Lung microvascular endothelial cell (primary cell): ENCODE results near the gene NUDT22. TPM values are rescaled to one million over a fixed set of nuclear protein-coding genes. Genes with fewer than 3 reads are reported as not detected.
A peak's percentile ranks its signal among the peaks of the same experiment; 100 is the strongest.

Experiments
- DNase-seq, 2 donors: peaks; one replicate each; pipeline versions ENCODE4 v3.0.0 to v3.0.0-alpha.2; 2010; ENCODE audit warnings: low read depth in 2 of 2
- total RNA-seq: library from RNA; depleted of rRNA; stranded (reverse); fragments of >200 nt; gene quantifications from 2 replicates; pipeline ENCODE4 v1.2.1, GENCODE V29; 2014

Gene NUDT22
- total RNA-seq, 1 donor from 2014 or later = 37.3 TPM

DNA sequence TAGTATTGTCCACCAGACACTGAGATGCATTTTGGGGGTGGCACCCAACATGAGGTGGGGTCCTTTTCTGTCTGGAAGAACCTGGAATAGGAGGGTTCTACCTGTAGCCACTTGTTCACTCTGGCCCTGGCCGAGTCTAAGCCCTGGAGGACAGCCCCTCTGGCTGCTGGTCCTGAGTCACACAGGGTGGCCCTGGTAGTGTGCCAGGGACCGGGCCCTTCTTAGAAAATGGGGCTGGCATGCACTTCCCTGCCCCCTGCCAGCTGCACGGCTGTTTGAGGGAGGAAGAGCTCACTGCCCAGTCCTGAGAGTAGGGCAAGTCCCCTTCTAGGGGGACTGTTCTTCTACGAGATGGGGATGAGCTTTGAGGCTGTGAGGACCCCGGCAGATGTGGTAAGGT lies 27.4 kb downstream of the NUDT22 start:
- no peak for DNase-seq

DNA sequence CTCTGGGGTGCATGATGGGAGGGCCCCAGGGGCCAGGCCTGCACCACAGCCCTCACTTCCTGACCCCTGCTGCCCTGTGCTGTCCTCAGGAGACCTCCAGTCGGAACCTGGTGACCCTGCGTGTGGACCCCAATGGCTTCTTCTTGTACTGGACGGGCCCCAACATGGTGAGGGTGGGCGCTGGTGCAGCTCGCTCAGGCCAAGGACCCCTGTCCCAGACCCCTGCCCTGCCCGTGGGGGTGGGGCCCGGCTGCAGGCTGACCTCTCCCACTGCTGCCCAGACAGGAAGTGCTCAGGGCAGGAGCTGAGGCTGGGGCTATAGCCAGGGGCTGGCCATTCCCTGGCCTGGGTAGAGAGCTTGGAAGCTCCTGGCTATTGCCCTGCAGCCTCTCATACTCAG lies 28.3 kb downstream of the NUDT22 start:
- no peak for DNase-seq

DNA sequence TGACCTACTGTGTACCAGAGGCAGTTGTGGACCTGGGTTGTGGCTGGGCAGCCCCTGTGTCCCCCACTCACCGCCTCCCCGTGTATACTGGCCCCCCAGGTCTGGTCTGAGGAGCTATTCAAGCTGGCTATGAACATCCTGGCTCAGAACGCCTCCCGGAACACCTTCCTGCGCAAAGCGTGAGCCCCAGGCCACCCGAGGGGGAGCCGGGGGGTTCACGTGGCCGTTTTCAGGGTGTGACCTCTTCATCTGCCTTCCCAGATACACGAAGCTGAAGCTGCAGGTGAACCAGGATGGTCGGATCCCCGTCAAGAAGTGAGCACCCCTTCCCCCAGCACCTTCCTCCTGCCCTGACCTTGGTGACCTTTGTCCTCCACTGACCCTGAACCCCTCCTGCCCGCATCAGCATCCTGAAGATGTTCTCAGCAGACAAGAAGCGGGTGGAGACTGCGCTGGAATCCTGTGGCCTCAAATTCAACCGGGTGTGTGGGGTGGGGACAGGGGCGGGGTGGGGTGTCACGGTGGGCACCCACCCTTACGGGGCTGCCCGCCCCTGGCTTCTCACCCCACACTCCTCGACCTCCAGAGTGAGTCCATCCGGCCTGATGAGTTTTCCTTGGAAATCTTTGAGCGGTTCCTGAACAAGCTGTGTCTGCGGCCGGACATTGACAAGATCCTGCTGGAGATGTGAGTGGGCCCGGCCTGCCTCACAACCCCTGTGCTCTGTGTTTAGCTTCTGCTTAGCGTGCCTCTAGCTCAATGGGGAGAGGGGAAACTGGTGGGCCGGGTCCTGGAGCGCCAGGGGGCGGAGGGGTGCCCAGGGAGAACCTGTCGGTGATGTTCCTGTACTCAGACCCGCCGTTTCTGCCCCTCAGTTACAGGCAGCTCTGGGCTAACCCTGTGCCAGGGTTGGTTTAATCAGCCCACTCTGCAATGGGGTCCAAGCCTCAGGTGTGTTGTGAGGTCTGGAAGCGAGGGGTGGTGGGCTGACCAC lies 29.4 kb downstream of the NUDT22 start:
- DNase-seq = no peak

DNA sequence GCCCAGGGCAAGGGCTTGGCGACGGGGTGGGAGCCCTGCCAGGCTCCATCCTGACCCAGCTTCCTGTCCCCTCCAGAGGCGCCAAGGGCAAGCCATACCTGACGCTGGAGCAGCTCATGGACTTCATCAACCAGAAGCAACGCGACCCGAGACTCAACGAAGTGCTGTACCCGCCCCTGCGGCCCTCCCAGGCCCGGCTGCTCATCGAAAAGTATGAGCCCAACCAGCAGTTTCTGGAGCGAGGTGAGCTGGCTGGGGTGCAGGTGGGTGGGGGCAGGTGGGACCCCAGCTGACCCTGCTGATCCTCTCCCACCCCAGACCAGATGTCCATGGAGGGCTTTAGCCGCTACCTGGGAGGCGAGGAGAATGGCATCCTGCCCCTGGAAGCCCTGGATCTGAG lies 30.2 kb downstream of the NUDT22 start:
- DNase-seq = no peak

DNA sequence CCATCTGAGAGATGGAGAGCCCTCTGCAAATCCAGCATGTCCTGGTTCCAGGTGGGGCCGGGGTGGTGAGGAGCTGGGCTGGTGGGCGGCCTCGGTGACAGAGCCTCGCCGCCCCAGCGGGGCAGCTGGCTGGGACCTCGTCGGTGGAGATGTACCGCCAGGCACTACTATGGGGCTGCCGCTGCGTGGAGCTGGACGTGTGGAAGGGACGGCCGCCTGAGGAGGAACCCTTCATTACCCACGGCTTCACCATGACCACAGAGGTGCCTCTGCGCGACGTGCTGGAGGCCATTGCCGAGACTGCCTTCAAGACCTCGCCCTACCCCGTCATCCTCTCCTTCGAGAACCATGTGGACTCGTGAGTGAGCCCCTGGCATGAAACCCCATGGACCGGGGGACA lies 32.3 kb downstream of the NUDT22 start:
- DNase-seq = no peak

DNA sequence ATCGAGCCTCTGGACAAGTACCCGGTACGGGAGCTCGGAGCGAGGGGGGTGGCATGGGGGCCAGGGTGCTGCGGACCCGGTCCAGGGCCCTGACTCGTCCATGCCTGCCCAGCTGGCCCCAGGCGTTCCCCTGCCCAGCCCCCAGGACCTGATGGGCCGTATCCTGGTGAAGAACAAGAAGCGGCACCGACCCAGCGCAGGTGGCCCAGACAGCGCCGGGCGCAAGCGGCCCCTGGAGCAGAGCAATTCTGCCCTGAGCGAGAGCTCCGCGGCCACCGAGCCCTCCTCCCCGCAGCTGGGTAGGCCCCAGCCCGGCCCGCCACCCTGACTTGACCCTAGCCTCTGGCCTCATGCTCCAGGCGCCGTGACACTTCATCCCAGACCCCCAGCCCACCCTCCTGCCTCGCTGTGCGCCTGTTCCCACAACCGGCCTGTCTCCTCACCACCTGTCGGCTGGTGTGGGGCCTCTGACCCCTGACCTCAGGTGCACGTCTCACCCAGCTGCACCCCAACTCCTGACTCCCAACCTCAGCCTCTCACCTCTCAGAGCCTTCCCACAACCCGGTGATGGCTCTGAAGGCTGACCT lies 33.0 kb downstream of the NUDT22 start:
- DNase-seq = no peak

DNA sequence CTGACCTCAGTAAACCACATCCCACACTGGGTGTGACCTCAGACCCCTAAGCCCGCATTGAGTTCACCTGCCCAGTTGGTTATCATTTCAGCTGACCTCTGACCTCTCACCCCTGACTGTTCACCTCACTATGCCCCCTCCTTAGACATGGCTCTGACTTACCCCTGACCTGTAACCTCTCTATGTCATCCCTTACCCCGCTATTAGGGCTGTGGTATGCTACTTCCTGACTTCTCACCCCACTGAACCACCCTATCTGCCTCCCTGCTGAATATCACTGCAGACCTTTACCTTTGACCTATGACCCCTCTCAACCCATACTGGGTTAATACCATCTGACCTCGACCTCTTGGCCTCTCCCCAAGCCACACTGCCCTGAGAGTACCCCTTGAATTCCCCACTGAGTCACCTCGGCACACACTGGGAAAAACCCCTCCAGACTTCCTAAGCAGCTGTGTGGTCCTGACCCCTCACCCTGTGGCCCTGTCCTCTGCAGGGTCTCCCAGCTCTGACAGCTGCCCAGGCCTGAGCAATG lies 33.5 kb downstream of the NUDT22 start:
- no peak for DNase-seq

DNA sequence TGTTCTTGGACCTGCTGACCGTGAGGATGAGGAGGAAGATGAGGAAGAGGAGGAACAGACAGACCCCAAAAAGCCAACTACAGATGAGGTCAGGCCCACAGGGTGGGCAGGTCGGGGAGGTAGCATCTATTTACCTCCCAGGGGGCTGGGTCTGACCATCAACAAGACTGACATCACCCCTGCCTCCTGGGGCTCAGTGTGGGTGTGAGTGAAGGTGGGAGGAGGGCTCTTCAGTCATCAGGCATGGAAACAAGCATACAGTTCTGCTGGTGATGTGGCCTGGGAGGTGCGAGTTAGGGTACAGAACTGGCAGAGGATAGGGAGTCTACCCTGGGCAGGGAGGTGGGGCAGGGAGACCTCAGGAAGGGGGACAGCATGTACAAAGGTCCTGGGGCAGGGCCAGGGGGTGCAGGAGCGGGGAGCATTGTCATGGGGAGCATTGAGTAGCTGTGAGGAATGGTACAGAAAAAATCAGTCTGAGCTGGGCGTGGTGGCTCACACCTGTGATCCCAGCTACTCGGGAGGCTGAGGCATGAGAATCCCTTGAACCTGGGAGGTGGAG lies 34.2 kb downstream of the NUDT22 start:
- DNase-seq = no peak

DNA sequence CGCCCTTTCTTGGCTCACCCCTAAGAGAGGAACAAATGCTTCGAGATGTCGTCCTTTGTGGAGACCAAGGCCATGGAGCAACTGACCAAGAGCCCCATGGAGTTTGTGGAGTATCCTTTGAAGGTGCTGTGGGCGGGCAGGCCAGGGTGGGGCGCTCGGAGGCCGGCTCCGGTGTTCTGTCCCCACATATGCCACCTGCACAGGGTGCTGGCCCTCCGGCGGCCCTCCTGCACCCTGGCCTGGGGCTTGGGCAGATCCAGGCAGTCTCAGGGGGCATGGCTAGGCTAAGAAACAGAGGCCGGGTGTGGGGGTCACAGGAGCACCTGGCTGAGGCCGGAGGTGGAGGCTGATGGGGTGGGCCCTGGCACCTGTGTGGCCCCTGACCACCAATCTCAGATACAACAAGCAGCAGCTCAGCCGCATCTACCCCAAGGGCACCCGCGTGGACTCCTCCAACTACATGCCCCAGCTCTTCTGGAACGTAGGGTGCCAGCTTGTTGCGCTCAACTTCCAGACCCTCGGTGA lies 35.5 kb downstream of the NUDT22 start:
- DNase-seq = no peak

DNA sequence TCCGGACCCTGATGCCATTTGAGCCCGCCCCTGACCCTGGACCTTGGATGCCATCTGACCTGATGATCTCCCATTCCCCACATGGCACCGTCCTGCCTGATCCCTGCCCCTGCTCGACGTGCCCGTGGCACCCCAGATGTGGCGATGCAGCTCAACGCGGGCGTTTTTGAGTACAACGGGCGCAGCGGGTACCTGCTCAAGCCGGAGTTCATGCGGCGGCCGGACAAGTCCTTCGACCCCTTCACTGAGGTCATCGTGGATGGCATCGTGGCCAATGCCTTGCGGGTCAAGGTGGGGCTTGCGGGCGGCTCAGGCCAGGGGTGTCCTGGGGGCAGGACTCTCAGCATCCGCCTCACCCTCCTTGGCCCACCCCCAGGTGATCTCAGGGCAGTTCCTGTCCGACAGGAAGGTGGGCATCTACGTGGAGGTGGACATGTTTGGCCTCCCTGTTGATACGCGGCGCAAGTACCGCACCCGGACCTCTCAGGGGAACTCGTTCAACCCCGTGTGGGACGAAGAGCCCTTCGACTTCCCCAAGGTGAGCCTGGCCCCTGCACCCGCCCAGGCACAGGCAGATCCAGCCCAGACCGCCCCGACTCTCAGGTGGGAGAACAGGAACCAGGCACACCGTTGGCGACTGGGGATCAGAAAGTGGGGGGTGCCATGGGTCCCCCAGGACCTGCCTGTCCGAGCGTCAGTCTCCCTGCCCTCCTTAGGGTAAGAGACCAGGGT lies 36.4 kb downstream of the NUDT22 start:
- DNase-seq = no peak

DNA sequence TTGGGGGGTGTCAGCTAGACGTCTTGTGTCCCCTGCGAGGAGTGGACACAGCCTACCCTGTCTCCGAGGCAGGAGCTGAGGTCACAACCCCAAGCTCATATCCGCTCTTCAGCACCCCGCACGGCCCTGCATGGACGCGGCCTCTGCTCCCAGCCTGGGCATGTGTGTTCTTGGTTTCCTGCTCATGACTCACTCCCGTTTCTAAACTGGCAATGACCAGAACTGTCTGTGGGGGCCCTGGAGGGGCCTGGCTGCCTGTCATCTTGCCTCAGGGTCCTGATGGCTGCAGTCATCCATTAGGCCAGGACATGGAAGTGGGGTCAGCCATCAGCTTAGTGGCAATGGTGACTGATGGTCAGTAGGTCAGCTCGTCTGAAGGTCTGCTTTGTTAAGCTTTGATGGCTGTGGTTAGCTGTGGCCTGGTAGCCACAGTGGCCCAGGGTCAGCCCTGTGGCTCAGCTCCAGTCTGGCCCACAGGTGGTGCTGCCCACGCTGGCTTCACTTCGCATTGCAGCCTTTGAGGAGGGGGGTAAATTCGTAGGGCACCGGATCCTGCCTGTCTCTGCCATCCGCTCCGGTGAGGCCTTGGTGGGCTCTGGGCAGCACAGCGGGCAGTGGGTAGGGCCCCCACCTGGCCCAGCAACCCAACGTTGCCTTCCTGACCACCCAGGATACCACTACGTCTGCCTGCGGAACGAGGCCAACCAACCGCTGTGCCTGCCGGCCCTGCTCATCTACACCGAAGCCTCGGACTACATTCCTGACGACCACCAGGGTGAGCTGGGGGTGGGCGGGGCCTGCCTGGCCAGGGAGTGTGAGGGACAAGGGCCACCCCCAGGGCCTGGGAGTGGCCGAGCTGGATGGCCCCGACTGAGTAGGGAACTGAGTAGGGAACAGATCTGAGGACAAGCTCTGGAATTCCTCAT lies 37.2 kb downstream of the NUDT22 start:
- peak; percentile 76 to 92 for DNase-seq

DNA sequence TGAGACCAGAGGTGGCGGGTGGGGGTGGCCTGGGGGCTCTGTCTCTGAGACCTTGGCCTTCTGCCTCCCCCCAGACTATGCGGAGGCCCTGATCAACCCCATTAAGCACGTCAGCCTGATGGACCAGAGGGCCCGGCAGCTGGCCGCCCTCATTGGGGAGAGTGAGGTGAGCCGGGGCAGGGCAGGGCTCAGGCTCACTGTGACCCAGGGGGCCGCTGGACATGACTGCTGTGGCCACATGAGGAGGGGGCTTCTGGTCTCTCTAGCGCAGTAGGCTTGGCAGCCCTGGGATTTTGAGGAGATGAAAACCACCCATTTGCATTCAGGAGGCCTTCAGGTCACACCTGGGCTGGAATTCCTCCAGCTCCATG lies 37.9 kb downstream of the NUDT22 start:
- no peak for DNase-seq

DNA sequence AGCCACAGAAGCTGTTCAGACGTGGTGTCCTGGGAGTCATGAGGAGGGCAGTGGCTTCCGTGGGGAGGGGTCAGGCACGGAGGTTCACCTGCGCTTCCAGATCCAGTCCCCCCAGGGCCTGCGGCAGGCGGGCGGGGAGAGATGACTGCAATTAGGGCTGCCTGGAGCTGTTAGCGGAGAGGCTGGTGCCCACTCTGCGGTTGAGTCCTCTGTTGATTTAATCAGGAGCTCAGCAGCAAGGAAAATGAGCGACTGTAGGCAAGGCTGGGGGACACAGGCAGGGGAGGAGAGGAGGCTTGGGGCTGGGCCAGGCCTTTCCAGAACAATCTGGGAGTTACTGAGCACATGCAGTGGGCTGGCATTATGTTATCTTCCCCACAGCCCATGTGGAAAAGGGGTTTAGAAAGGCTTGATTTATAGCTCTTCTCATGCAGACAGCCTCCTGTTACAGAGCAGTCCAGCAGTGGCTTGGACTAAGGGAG lies 38.3 kb downstream of the NUDT22 start:
- no peak for DNase-seq

DNA sequence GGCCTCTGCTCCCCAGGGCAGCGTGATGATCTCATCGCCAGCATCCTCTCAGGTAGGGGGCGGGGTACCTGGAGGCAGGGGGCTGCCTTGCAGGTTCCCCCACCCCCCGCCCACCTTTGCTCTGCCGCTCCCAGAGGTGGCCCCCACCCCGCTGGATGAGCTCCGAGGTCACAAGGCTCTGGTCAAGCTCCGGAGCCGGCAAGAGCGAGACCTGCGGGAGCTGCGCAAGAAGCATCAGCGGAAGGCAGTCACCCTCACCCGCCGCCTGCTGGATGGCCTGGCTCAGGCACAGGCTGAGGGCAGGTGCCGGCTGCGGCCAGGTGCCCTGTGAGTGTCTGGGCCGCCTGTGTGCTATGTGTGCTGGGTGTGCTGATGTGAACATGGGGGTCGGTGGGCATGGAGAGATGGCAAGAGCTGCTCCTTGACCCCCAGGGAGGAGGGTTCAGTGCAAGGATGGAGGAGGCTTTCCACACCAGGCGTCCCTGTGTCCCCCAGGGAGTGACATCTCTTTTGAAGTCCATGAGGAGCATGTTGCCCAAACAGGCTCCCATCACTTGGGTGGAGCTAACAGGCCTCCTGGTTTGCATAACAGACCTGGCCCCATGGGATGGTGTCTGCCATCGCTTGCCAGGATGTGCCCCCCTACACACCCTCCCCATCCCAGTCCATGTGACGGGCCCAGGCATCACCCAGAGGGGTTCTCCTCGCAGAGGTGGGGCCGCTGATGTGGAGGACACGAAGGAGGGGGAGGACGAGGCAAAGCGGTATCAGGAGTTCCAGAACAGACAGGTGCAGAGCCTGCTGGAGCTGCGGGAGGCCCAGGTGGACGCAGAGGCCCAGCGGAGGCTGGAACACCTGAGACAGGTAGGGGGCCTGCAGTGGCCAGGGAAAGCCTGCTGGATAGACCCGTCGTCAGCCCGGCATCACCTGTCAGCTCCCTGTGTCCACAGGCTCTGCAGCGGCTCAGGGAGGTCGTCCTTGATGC lies 39.4 kb downstream of the NUDT22 start:
- DNase-seq = no peak

DNA sequence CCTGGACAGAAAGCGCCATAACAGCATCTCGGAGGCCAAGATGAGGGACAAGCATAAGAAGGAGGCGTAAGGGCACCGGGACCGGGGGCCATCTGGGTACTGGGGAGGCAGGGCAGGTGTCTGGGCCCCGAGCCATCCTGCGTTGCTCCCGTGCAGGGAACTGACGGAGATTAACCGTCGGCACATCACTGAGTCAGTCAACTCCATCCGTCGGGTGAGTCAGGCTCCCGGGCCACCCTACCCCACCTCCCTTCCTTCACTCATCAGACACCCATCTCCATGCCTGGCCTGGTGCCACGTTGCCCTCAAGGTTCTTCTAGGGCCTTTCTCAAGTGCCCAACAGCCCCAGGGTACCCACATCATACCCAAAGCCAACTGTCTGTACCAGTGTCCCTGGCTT lies 40.3 kb downstream of the NUDT22 start:
- peak in 1 of 2 donors; percentile 83 for DNase-seq

DNA sequence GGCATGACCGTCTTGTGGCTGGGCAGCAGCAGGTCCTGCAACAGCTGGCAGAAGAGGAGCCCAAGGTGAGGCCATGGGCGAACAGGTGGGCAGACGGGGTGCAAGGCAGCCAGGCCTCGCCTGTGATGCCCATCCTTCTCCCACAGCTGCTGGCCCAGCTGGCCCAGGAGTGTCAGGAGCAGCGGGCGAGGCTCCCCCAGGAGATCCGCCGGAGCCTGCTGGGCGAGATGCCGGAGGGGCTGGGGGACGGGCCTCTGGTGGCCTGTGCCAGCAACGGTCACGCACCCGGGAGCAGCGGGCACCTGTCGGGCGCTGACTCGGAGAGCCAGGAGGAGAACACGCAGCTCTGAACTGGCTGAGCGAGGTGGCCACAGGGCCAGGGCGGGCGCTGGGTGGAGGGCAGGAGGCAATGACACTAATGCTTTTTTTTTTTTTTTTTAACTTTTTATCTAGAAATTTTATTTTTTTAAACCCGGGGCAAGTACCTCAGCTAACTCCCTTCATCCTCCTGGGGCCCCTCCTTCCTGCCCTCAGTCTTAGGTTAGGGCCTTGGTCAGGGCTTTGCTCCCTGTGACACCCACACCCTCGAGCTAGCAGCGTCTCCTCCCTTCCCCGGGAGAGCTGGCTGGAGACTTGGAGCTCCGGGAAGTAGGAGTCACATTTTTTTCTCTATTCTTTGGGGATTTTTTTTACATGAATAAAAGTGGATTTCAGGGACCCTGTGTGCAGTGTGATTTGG lies 41.3 kb downstream of the NUDT22 start:
- DNase-seq = peak in 1 of 2 donors; percentile 44

DNA sequence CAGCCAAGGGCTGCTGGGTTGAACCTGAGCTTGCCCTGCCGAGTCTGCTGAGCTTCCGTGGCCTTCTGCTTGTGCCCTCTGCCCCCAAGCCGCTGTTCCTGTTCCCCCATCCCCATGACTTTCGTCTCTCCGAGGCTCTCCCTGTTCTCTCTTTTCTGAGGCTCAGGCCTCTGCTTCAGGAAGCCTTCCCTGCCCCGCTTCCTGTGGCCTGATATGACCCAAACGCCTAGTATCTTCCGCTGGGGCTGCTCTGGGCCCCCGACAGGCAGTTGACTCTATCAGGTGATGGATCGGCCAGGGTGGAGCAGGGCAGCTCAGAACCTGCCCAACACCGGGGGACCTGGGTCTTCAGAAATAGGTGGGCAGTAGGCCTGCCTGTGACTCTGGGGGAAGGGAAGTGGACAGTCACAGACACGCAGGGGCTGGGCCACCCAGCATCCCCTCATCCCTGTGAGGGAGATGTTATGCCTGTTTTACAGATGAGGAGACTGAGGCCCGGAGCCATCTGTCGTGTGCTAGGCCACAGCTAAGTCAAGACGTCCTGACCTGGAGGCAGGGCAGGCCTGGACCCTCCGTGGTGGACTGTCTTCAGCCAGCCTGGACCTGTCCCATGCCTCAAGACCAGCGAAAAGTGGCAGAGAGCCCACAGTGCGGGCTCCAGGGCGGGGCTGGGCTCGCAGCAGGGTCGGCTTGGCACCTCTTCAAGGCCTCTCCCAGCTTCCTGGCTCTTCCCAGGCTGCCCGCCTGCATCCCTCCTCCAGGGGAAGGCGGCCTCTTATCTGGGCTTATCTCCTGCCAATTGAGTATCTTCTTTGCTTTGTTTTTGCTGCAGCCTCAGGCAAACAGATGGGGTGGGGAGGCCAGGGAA lies 42.2 kb downstream of the NUDT22 start:
- DNase-seq = peak; percentile 27 to 63
